ENCODE results near the gene HTT. TPM values are rescaled to one million over a fixed set of nuclear protein-coding genes. Genes with fewer than 3 reads are reported as not detected.

The HTT gene
- total RNA-seq, 4 donors from 2014 or later = 31.1 to 48.6 (median 43.0) TPM

- no peaks in the 10 kb centered on the region for H3K9me3 ChIP-seq
- H3K27ac ChIP-seq = peak overlapping the region; percentile 67 to 87 (median 82)
- H3K4me1 ChIP-seq = peaks cover 10 to 52% (median 17%) of the 10 kb centered on the region in 3 donors
- no peaks in the 10 kb centered on the region for H3K27me3 ChIP-seq
- TF ChIP-seq POLR2A (IDR thresholded peaks at IDR 0.05) (no peak), EP300 (IDR thresholded peaks at IDR 0.05) (no peak), POLR2AphosphoS5 (IDR thresholded peaks at IDR 0.05) (no peak)
- TF ChIP-seq, protein P1, sequence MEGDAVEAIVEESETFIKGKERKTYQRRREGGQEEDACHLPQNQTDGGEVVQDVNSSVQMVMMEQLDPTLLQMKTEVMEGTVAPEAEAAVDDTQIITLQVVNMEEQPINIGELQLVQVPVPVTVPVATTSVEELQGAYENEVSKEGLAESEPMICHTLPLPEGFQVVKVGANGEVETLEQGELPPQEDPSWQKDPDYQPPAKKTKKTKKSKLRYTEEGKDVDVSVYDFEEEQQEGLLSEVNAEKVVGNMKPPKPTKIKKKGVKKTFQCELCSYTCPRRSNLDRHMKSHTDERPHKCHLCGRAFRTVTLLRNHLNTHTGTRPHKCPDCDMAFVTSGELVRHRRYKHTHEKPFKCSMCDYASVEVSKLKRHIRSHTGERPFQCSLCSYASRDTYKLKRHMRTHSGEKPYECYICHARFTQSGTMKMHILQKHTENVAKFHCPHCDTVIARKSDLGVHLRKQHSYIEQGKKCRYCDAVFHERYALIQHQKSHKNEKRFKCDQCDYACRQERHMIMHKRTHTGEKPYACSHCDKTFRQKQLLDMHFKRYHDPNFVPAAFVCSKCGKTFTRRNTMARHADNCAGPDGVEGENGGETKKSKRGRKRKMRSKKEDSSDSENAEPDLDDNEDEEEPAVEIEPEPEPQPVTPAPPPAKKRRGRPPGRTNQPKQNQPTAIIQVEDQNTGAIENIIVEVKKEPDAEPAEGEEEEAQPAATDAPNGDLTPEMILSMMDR (IDR thresholded peaks at IDR 0.05) = no peak
- H3K36me3 ChIP-seq = peaks cover 0 to 52% of the 10 kb centered on the region in 2 donors
- ATAC-seq = peak; percentile 14
- H3K4me3 ChIP-seq = no peak overlapping the region
- 52 to 60% methylated on average over 7 of the region's 7 CpGs for WGBS, 2 donors (ENCODE audit: low coverage in 1 of 2)
Measured at GRCh38 chr4:3124070-3124767, 49.7 kb downstream of the HTT start.

GRCh38 chr4:3127112-3127511, 52.6 kb downstream of the HTT start:
- Histone ChIP-seq H3K9me3 (no peaks in the 10 kb centered on the region), H3K27ac (no peak overlapping the region), H3K27me3 (no peaks in the 10 kb centered on the region), H3K4me3 (no peak overlapping the region), H3K36me3 (peaks cover 0 to 62% of the 10 kb centered on the region in 2 donors), H3K4me1 (peaks cover 4 to 25% (median 9%) of the 10 kb centered on the region in 3 donors)
- ATAC-seq = no peak
- 62 to 83% methylated on average over 4 to 5 of the region's 7 CpGs for WGBS, 2 donors (ENCODE audit: low coverage in 1 of 2)
- TF ChIP-seq, protein P1 (IDR thresholded peaks at IDR 0.05) = no peak
- TF ChIP-seq POLR2AphosphoS5 (IDR thresholded peaks at IDR 0.05) = no peak
- no peak for TF ChIP-seq POLR2A (IDR thresholded peaks at IDR 0.05)
- TF ChIP-seq EP300 (IDR thresholded peaks at IDR 0.05) = no peak

- Histone ChIP-seq H3K27me3 (no peaks in the 10 kb centered on the region), H3K4me3 (no peak overlapping the region), H3K36me3 (peaks cover 0 to 71% of the 10 kb centered on the region in 2 donors), H3K9me3 (no peaks in the 10 kb centered on the region), H3K27ac (no peak overlapping the region), H3K4me1 (peaks cover 2 to 16% (median 4%) of the 10 kb centered on the region in 3 donors)
- no peak for ATAC-seq
- WGBS, 2 donors (ENCODE audit: low coverage in 1 of 2) = 58 to 80% methylated on average over 1 to 2 of the region's 2 CpGs
- TF ChIP-seq, protein P1 (IDR thresholded peaks at IDR 0.05) = no peak
- TF ChIP-seq POLR2A (IDR thresholded peaks at IDR 0.05) (no peak), POLR2AphosphoS5 (IDR thresholded peaks at IDR 0.05) (no peak), EP300 (IDR thresholded peaks at IDR 0.05) (no peak)
Measured at GRCh38 chr4:3128058-3128457, 53.6 kb downstream of the HTT start.

- ATAC-seq = no peak
- Histone ChIP-seq H3K36me3 (peaks cover 0 to 80% of the 10 kb centered on the region in 2 donors), H3K4me1 (peaks cover 0 to 7% (median 2%) of the 10 kb centered on the region in 3 donors), H3K27ac (no peak overlapping the region), H3K9me3 (no peaks in the 10 kb centered on the region), H3K4me3 (no peak overlapping the region), H3K27me3 (no peaks in the 10 kb centered on the region)
- TF ChIP-seq POLR2AphosphoS5 (IDR thresholded peaks at IDR 0.05) = no peak
- TF ChIP-seq, protein P1 (IDR thresholded peaks at IDR 0.05) = no peak
- 40 to 45% methylated on average over 1 of the region's 1 CpG for whole genome bisulfite sequencing, 2 donors (ENCODE audit: low coverage in 1 of 2)
Measured at GRCh38 chr4:3128976-3129375, 54.5 kb downstream of the HTT start.

DNA sequence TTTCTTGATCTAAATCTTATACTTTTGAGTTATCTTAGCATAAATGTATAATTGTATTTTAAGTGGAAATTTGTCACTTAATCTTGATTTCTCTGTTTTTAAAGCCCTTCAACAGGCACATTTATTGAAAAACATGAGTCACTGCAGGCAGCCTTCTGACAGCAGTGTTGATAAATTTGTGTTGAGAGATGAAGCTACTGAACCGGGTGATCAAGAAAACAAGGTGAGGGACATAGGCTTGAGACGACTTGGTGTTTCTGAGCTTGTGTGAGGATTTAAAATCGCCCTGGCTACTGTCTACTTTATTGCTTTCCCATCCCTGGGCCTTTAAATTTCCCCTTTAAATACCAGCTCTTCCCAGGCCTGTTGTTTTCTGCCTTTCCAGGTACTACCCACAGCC, 55.7 kb downstream of the HTT start:
- TF ChIP-seq EP300 (IDR thresholded peaks at IDR 0.05) (no peak), POLR2A (IDR thresholded peaks at IDR 0.05) (no peak), POLR2AphosphoS5 (IDR thresholded peaks at IDR 0.05) (no peak)
- TF ChIP-seq, protein P1 (IDR thresholded peaks at IDR 0.05) = no peak
- no peaks in the 10 kb centered on the region for H3K27me3 ChIP-seq
- ATAC-seq = no peak
- no peaks in the 10 kb centered on the region for H3K9me3 ChIP-seq
- peaks cover 0 to 89% of the 10 kb centered on the region in 2 donors for H3K36me3 ChIP-seq
- WGBS, 2 donors (ENCODE audit: low coverage in 1 of 2) = 67 to 75% methylated on average over 3 of the region's 3 CpGs
- H3K4me3 ChIP-seq = no peak overlapping the region
- no peak overlapping the region for H3K27ac ChIP-seq
- peaks cover 0 to 12% (median 4%) of the 10 kb centered on the region in 3 donors for H3K4me1 ChIP-seq
